SK-N-SH (cell line): ENCODE results near the gene CCNY. TPM values are rescaled to one million over a fixed set of nuclear protein-coding genes. Genes with fewer than 3 reads are reported as not detected.

ENCODE experiments used
- CTCF ChIA-PET: fragments of 300-600, 350-600 bp; formaldehyde crosslinking; extraction: SDS; loops from one replicate; lab custom pipeline; 2021; lab: Yijun Ruan, JAX
- POLR2A ChIA-PET: fragments of 350-600 bp; sonication (Branson Sonifier 250); formaldehyde crosslinking; extraction: SDS; loops from one replicate; lab custom pipeline; 2020; ENCODE audit warnings: antibody characterized with exemption, inconsistent platforms; lab: Yijun Ruan, JAX
- DNase-seq: peaks from one replicate; pipeline ENCODE4 v3.0.0; 2012
- H2AFZ ChIP-seq: fragments of 200-600 bp; sonication (generic); 2 replicates; pipeline ENCODE4 v1.8.1; 2016; ENCODE audit warnings: antibody characterized with exemption, mild to moderate bottlenecking, low read depth
- H3F3A ChIP-seq: fragments of 200-600 bp; sonication (generic); replicated peaks from 2 replicates; pipeline ENCODE3; 2016; ENCODE audit warnings: antibody characterized with exemption, mild to moderate bottlenecking; ENCODE audit not compliant: insufficient read depth
- H3K27ac ChIP-seq, 2 experiments: fragments of 200-500 bp in 1 of 2; fragments of 200-600 bp in 1 of 2; sonication (Bioruptor generic) in 1 of 2; sonication (generic), shearing (Covaris generic) in 1 of 2; 2 replicates each; pipeline versions ENCODE4 v1.5.1 to v1.6.1; 2014 to 2016; ENCODE audit warnings: low read depth in 2 of 2, inconsistent platforms in 1 of 2, low read length in 1 of 2, mild to moderate bottlenecking in 1 of 2, mixed read lengths in 1 of 2
- H3K27me3 ChIP-seq: fragments of 200-600 bp; sonication (generic), shearing (Covaris generic); 2 replicates; pipeline ENCODE4 v1.6.1; 2016; ENCODE audit warnings: mixed run types; ENCODE audit not compliant: insufficient read depth
- H3K36me3 ChIP-seq, 2 experiments: fragments of 200-500 bp in 1 of 2; fragments of 200-600 bp in 1 of 2; sonication (Bioruptor generic) in 1 of 2; sonication (generic) in 1 of 2; replicated peaks in 1 of 2; 2 replicates each; pipeline versions ENCODE3 to v1.5.1; 2014 to 2016; ENCODE audit warnings: low read length in 1 of 2, mild to moderate bottlenecking in 1 of 2; ENCODE audit not compliant: insufficient read depth in 2 of 2, control insufficient read depth in 1 of 2
- H3K4me1 ChIP-seq, 2 experiments: fragments of 200-500 bp in 1 of 2; fragments of 200-600 bp in 1 of 2; sonication (Bioruptor generic) in 1 of 2; sonication (generic), shearing (Covaris generic) in 1 of 2; 2 replicates each; pipeline versions ENCODE4 v1.5.1 to v1.6.1; 2014 to 2016; ENCODE audit warnings: low read depth in 1 of 2, low read length in 1 of 2, mixed run types in 1 of 2; ENCODE audit not compliant: insufficient read depth in 2 of 2, control insufficient read depth in 1 of 2
- H3K4me2 ChIP-seq: fragments of 200-600 bp; sonication (generic), shearing (Covaris generic); 2 replicates; pipeline ENCODE4 v1.6.1; 2017; ENCODE audit warnings: mixed run types
- H3K4me3 ChIP-seq, 2 experiments: fragments of 200-500 bp in 1 of 2; fragments of 200-600 bp in 1 of 2; sonication (Bioruptor generic) in 1 of 2; sonication (generic), shearing (Covaris generic) in 1 of 2; 2 replicates each; pipeline versions ENCODE4 v1.5.1 to v1.8.1; 2014 to 2016; ENCODE audit warnings: low read depth in 2 of 2, inconsistent platforms in 1 of 2, low read length in 1 of 2, mild to moderate bottlenecking in 1 of 2, mixed read lengths in 1 of 2, moderate library complexity in 1 of 2
- H3K79me2 ChIP-seq: fragments of 200-600 bp; sonication (generic); 2 replicates; pipeline ENCODE4 v1.8.1; 2017; ENCODE audit warnings: mild to moderate bottlenecking; ENCODE audit not compliant: insufficient read depth
- H3K9ac ChIP-seq: fragments of 200-600 bp; sonication (generic); 2 replicates; pipeline ENCODE4 v1.6.1; 2017; ENCODE audit warnings: mixed run types
- H3K9me2 ChIP-seq: fragments of 200-600 bp; sonication (generic); 2 replicates; pipeline ENCODE4 v1.6.1; 2017; ENCODE audit warnings: mixed run types
- H3K9me3 ChIP-seq: fragments of 200-600 bp; sonication (generic); 2 replicates; pipeline ENCODE4 v1.6.1; 2017; ENCODE audit warnings: mixed run types, mild to moderate bottlenecking, moderate library complexity
- H4K20me1 ChIP-seq: fragments of 200-600 bp; sonication (generic); 2 replicates; pipeline ENCODE4 v1.6.1; 2017; ENCODE audit warnings: mild to moderate bottlenecking, mixed run types; ENCODE audit not compliant: insufficient read depth
- CHD2 ChIP-seq: fragments of 150-350 bp; IDR thresholded peaks from 2 replicates; pipeline ENCODE4 v1.6.1; 2018; ENCODE audit warnings: low read length; ENCODE audit not compliant: partially characterized antibody
- FOSL2 ChIP-seq: IDR thresholded peaks from 2 replicates; pipeline ENCODE4 v1.4.0; 2012; ENCODE audit warnings: low read depth, mild to moderate bottlenecking, moderate library complexity, borderline replicate concordance
- FOXM1 ChIP-seq: IDR thresholded peaks from 2 replicates; pipeline ENCODE4 v1.4.0; 2012; ENCODE audit warnings: low read depth, mild to moderate bottlenecking
- GABPA ChIP-seq: IDR thresholded peaks from 2 replicates; pipeline ENCODE4 v1.4.0; 2012; ENCODE audit warnings: low read depth, mild to moderate bottlenecking
- JUND ChIP-seq: IDR thresholded peaks from 2 replicates; pipeline ENCODE4 v1.4.0; 2012
- MAX ChIP-seq: IDR thresholded peaks from 2 replicates; pipeline ENCODE4 v1.4.0; 2012; ENCODE audit warnings: low read depth
- MEF2A ChIP-seq: IDR thresholded peaks from 2 replicates; pipeline ENCODE4 v1.4.0; 2012; ENCODE audit warnings: low read depth, borderline replicate concordance
- MXI1 ChIP-seq: IDR thresholded peaks from 2 replicates; pipeline ENCODE4 v1.6.1; 2012; ENCODE audit warnings: mild to moderate bottlenecking, low read depth, low read length, improper control_type of control experiment
- NFIC ChIP-seq: IDR thresholded peaks from 2 replicates; pipeline ENCODE4 v1.4.0; 2012; ENCODE audit warnings: borderline replicate concordance
- NRF1 ChIP-seq: IDR thresholded peaks from 2 replicates; pipeline ENCODE4 v1.6.1; 2012; ENCODE audit warnings: low read depth, mild to moderate bottlenecking, low read length
- PBX3 ChIP-seq: IDR thresholded peaks from 2 replicates; pipeline ENCODE4; 2012
- RCOR1 ChIP-seq: fragments of 150-350 bp; IDR thresholded peaks from 2 replicates; pipeline ENCODE4 v1.6.1; 2017; ENCODE audit warnings: antibody characterized with exemption, low read length
- RFX5 ChIP-seq: IDR thresholded peaks from 2 replicates; pipeline ENCODE4 v1.6.1; 2012; ENCODE audit warnings: mild to moderate bottlenecking, improper control_type of control experiment, low read length
- SIN3A ChIP-seq: IDR thresholded peaks from 2 replicates; pipeline ENCODE4 v1.6.1; 2012; ENCODE audit warnings: low read depth, mild to moderate bottlenecking, low read length, moderate library complexity, borderline replicate concordance
- SMC3 ChIP-seq: IDR thresholded peaks from 2 replicates; pipeline ENCODE4 v1.6.1; 2012; ENCODE audit warnings: low read depth, low read length, improper control_type of control experiment
- TCF12 ChIP-seq: IDR thresholded peaks from 2 replicates; pipeline ENCODE4 v1.4.0; 2012
- TEAD4 ChIP-seq: IDR thresholded peaks from 2 replicates; pipeline ENCODE4 v1.4.0; 2012; ENCODE audit warnings: mild to moderate bottlenecking, borderline replicate concordance; ENCODE audit not compliant: insufficient read depth
- USF1 ChIP-seq: IDR thresholded peaks from 2 replicates; pipeline ENCODE4 v1.4.0; 2012; ENCODE audit warnings: low read depth, borderline replicate concordance
- YY1 ChIP-seq: IDR thresholded peaks from 2 replicates; pipeline ENCODE4 v1.4.0; 2012; ENCODE audit warnings: low read depth, mild to moderate bottlenecking
- WGBS: methylation state at CpG from one replicate; pipeline ENCODE4 v1.1.6; 2017; ENCODE audit warnings: low lambda C conversion rate; 5-methylcytosine and 5-hydroxymethylcytosine counted together
- polyA plus RNA-seq, 3 experiments: library from polyadenylated mRNA; depleted of rRNA; stranded (reverse); fragments of >200 nt; gene quantifications; 2 replicates each; pipeline ENCODE4 v1.2.3, GENCODE V29; 2012
- TF ChIP-seq, protein P1 (sequence below): fragments of 150-350 bp; IDR thresholded peaks from 2 replicates; pipeline ENCODE4 v1.6.1; 2016; ENCODE audit warnings: mild to moderate bottlenecking, low read depth, low read length
- TF ChIP-seq, protein P2 (sequence below): IDR thresholded peaks from 2 replicates; pipeline ENCODE4 v1.4.0; 2012; ENCODE audit warnings: low read depth, borderline replicate concordance

CCNY gene
- polyA plus RNA-seq, 1 of the 3 experiments (the other 2 are of a cell fraction), result 29.4 TPM

GRCh38 chr10:35300063-35300699, 36.1 kb upstream of the CCNY start:
- H4K20me1 ChIP-seq, result no peaks in the 10 kb centered on the region
- no peak for DNase-seq
- ChIA-PET CTCF (no interaction called here), POLR2A (no interaction called here)
- no peak overlapping the region for H3K9ac ChIP-seq
- 0 out of 2 replicates have a peak, but pooled peaks cover 4% of the 10 kb centered on the region for H3K9me2 ChIP-seq
- H3K4me1 ChIP-seq, result no peaks in the 10 kb centered on the region
- no peaks in the 10 kb centered on the region for H3K79me2 ChIP-seq
- H3K4me2 ChIP-seq, result no peak overlapping the region
- WGBS, result 60% methylated on average over 11 of the region's 11 CpGs
- no peaks in the 10 kb centered on the region for H3K9me3 ChIP-seq
- H2AFZ ChIP-seq, result no peak overlapping the region
- TF ChIP-seq FOSL2, result no peak
- TF ChIP-seq GABPA, result no peak
- no peak for TF ChIP-seq MAX
- TF ChIP-seq, protein P1, sequence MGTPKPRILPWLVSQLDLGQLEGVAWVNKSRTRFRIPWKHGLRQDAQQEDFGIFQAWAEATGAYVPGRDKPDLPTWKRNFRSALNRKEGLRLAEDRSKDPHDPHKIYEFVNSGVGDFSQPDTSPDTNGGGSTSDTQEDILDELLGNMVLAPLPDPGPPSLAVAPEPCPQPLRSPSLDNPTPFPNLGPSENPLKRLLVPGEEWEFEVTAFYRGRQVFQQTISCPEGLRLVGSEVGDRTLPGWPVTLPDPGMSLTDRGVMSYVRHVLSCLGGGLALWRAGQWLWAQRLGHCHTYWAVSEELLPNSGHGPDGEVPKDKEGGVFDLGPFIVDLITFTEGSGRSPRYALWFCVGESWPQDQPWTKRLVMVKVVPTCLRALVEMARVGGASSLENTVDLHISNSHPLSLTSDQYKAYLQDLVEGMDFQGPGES, result no peak
- TF ChIP-seq JUND, result no peak
- TF ChIP-seq SIN3A, result no peak
- TF ChIP-seq PBX3, result no peak
- TF ChIP-seq RFX5, result no peak
- no peak for TF ChIP-seq TCF12
- TF ChIP-seq NFIC, result no peak
- TF ChIP-seq CHD2, result no peak
- TF ChIP-seq YY1, result no peak
- TF ChIP-seq TEAD4, result no peak
- TF ChIP-seq FOXM1, result no peak
- no peak for TF ChIP-seq MXI1
- TF ChIP-seq SMC3, result no peak
- TF ChIP-seq NRF1, result no peak
- no peak overlapping the region for H3K4me3 ChIP-seq
- H3K27ac ChIP-seq, result no peak overlapping the region
- H3K27me3 ChIP-seq, result no peaks in the 10 kb centered on the region
- H3F3A ChIP-seq, result no peaks in the 10 kb centered on the region
- H3K36me3 ChIP-seq, result no peaks in the 10 kb centered on the region

GRCh38 chr10:35304649-35305048, 31.7 kb upstream of the CCNY start:
- TF ChIP-seq MEF2A (no peak), FOSL2 (no peak), FOXM1 (no peak), PBX3 (no peak), RCOR1 (no peak), USF1 (no peak), TEAD4 (no peak)
- TF ChIP-seq, protein P2, sequence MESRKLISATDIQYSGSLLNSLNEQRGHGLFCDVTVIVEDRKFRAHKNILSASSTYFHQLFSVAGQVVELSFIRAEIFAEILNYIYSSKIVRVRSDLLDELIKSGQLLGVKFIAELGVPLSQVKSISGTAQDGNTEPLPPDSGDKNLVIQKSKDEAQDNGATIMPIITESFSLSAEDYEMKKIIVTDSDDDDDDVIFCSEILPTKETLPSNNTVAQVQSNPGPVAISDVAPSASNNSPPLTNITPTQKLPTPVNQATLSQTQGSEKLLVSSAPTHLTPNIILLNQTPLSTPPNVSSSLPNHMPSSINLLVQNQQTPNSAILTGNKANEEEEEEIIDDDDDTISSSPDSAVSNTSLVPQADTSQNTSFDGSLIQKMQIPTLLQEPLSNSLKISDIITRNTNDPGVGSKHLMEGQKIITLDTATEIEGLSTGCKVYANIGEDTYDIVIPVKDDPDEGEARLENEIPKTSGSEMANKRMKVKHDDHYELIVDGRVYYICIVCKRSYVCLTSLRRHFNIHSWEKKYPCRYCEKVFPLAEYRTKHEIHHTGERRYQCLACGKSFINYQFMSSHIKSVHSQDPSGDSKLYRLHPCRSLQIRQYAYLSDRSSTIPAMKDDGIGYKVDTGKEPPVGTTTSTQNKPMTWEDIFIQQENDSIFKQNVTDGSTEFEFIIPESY, result no peak
- TF ChIP-seq, all 33 proteins: peak for 0
- H3K4me2 ChIP-seq, result no peak overlapping the region
- H3K27ac ChIP-seq, result no peak overlapping the region
- no peaks in the 10 kb centered on the region for H4K20me1 ChIP-seq
- WGBS, result 47% methylated on average over 2 of the region's 2 CpGs
- no peaks in the 10 kb centered on the region for H3K27me3 ChIP-seq
- no peak for DNase-seq
- CTCF ChIA-PET, result interaction anchor here (0.9 kb wide), 1 partner anchor 9 kb away, joined by 3 read pairs; no protein-coding TSS in a partner anchor
- no peak overlapping the region for H2AFZ ChIP-seq
- POLR2A ChIA-PET, result interaction anchor here (0.6 kb wide), 1 partner anchor 146 kb away, joined by 5 read pairs; no protein-coding TSS in a partner anchor
- no peak overlapping the region for H3K9ac ChIP-seq
- H3F3A ChIP-seq, result no peaks in the 10 kb centered on the region
- H3K9me2 ChIP-seq, result no peaks in the 10 kb centered on the region
- H3K9me3 ChIP-seq, result no peaks in the 10 kb centered on the region
- H3K79me2 ChIP-seq, result no peaks in the 10 kb centered on the region; the same call in 1 of the 2 replicates
- no peak overlapping the region for H3K4me3 ChIP-seq
- H3K36me3 ChIP-seq, result no peaks in the 10 kb centered on the region
- peaks cover 6 to 12% of the 10 kb centered on the region in 2 experiments; a peak in 1 of 4 replicates for H3K4me1 ChIP-seq
